ENCODE data around the gene KIAA1671.
A peak's percentile ranks its signal among the peaks of the same experiment; 100 is the strongest.

The KIAA1671 gene

DNA sequence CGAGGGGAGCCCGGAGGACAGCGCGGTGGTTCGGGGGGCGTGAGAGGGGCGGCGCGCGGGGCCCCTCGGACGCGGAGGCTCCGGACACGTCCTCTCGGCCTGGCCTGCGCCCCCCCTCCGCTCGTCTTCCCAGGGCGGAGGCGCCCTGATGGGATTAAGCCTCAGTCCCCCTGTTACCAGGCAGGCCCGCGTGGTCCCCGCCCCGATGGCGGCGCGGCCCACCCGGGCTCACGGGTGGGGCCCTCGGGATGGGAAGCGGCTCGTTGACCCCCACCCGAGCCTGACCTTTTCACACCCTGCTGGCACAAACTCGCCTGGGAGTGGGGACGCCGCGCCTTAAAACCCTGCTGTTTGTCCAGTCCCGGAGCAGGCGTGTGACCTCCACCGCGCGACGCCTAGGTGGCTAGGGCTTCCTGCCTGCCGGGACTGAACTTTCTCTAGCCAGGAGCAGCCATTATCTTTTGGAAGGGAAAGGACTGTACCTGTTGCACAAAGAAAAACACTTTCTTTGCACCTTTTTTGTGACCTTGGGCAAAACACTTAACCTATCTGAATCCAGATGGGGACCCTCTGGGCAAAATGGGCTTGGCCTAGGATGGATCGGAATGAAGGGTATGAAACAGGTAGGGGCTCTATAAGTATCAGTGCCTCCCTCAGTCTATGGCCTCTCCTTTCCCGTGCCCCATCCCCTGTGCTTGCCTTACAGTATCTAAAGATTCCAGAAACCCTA is 1.0 kb downstream of the KIAA1671 start:
- no peak for DNase-seq

DNA sequence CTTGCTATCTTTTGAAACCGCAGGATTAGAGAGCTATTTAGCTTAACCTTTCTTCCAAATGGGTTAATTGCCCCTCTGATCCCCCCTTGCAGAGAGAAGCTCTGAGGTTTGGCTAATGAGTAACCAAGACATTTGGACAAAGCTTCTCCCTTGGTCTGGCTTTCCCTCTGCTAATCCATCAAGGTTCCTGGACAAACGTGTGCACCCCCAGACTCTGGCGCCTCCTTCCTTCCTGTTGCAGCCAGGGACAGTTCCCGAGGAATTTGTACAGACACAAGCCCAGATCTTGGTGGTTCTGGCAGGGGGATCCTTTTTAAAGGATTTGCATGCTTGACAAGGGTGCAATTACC is 1.6 kb downstream of the KIAA1671 start:
- DNase-seq = no peak

- DNase-seq = no peak
Measured at GRCh38 chr22:24954856-24955255, 2.3 kb downstream of the KIAA1671 start.

DNA sequence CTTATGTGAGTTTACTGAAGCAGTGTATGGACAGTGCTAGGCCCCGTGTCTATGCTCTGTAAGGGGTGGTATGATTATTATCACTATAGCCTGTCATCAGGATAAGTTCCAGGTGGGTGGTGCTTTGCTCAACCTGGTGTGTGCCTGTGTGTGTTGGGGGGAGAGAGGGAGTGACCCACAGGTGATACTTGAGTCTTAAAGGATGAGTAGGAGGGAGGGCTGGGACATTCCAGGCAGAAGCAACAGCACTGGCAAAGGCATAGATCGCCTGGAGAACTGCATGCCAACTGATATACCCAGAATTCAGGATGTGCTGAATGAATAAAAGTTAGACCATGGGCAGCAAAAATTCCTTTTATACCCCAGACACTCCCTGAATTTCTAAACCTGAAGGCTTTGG is 4.5 kb downstream of the KIAA1671 start:
- DNase-seq = no peak

DNA sequence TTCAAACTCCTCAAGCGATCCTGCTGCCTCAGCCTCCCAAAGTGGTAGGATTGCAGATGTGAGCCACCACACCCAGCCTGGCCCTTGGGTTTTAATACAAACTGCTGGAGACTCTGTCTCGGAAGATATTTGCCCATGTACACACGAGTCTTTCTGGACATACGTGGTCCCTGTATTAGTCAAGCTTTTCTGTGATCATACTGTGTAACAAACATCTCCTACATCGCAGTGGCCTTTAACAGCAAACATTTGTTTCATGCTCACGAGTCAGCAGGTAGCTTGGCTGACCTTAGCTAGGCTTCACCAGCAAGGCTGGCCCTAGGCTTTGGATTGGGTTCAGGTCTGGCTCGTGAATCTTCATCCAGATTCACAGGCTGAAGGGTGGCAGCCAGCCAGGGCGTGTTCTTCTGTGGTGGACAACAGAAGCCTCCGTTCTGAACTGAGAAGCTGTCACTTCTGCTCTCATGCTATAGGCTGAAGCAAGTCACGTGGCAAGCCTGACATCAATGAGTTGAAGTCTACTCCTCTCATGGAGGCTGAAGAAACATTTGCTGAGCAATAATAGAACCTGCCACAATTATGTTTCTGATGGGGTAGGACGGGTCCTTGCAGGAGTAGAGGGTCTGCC is 8.8 kb downstream of the KIAA1671 start:
- DNase-seq = no peak

DNA sequence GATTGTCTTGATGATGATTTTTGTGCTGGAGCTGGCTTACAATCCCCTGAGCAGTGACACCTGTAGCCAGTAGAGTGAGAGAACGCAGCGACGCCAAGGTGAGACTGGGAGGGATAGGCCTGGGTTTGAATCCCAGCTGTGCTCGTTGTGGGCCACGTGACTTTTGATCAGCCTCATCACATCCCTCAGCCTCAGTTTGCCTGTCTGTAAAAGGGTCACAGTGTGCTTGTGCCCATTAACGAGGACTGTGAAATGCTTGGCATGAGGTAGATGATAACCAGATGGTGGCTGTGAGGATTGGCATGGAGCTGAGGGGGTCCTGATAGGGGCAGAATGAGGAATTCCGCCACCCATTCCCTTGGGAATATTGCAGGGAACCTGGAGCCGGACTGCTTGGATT is 9.6 kb downstream of the KIAA1671 start:
- no peak for DNase-seq

- no peak for DNase-seq
Measured at GRCh38 chr22:24962835-24963234, 10.3 kb downstream of the KIAA1671 start.

DNA sequence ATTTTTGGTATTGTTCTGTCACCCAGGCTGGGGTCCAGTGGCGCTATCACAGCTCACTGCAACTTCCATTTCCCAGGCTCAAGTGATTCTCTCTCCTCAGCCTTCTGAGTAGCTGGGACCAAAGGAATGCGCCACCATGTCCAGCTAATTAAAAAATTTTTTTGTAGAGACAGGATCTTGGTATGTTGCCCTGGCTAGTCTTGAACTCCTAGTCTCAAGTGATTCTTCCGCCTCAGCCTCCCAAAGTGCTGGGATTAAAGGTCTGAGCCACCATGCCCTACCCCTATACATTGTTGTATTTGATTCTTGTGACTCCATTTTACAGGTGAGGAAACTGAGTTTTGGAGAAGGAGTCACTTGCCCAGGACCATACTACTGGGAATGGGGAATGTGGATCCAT is 11.9 kb downstream of the KIAA1671 start:
- DNase-seq = no peak

- peak; percentile 64 for DNase-seq
Measured at GRCh38 chr22:24965822-24966626, 13.5 kb downstream of the KIAA1671 start.

DNA sequence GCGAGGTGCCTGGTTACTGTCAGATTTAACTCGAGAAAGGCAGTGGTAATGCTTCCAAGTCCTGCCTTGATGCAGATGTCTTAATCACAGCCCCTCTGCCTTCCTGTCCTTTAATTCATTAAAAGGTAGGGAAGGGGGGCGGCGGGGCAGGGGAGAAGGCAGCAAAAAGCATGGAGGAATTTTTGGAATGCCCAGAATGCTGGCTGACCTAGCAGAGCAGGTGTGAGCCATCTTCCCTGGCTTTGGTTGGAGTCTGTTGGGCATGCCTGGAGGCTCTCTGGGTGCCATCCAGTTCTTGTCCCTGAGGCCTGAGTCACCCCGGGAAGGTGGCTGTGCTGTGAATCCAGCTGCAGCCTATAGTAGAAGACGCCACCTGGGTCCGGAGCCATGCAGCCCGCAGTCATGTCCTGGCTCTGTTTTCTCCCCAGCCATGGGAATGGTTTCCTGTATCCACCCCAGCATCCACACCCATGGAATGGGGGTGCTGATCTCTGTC is 15.6 kb downstream of the KIAA1671 start:
- no peak for DNase-seq

DNA sequence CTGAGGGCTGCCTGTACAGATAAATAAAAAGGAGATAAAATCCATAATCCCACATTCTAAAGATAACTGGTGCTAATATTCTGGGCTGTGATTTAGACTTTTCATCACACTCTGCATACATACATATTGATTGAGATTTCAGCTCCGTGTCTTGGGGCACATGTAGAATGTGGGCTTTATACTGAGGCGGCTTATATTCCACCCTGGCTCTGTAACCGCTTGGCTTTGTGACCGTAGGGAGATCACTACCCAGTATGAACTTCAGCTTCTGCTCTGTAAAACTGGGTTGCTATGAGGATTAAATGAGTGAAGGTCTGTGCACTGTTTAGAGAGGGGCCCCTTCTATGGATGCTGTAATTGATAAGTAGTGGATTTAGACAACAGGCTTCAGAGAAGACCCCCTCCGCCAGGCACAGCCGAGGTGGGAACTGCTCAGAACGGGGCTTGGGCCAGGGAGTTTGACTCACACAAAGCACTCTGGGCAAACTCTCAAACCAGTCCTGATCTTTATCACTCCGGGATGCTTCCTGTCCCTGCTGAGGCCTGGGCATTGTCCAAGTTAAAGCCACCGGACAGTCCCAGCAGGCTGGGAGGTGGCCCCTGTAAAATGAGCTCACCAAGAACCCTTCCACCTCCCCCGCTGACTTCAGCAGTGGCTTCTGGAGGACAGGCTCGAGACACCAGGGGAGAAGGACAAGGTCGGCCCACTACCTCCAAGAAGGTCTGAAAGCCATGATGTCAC is 17.2 kb downstream of the KIAA1671 start:
- DNase-seq = no peak

GRCh38 chr22:24972369-24972768 is 19.9 kb downstream of the KIAA1671 start:
- no peak for DNase-seq

DNA sequence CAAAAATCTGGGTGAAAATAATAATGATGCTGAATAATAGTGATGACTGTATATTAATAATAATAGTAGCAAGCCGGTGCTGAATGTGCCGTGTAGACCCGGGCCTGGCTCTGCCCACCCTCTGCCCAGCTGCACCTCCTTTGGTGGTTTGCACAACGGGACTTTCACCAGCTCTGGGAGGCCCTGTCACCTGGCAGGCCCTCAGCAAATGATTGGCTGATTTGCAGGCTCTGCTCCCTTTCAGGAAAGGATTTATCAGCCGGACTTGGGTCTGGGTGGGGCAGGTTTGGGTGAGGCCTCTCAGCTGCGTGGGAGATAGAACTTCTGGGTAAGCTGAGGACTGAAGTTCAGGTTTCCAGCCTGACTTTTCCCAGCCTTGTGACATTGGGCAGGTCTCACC is 21.4 kb downstream of the KIAA1671 start:
- DNase-seq = no peak

GRCh38 chr22:24975125-24975640 is 22.7 kb downstream of the KIAA1671 start:
- no peak for DNase-seq

- no peak for DNase-seq
Measured at GRCh38 chr22:24975813-24976341, 23.4 kb downstream of the KIAA1671 start.

DNA sequence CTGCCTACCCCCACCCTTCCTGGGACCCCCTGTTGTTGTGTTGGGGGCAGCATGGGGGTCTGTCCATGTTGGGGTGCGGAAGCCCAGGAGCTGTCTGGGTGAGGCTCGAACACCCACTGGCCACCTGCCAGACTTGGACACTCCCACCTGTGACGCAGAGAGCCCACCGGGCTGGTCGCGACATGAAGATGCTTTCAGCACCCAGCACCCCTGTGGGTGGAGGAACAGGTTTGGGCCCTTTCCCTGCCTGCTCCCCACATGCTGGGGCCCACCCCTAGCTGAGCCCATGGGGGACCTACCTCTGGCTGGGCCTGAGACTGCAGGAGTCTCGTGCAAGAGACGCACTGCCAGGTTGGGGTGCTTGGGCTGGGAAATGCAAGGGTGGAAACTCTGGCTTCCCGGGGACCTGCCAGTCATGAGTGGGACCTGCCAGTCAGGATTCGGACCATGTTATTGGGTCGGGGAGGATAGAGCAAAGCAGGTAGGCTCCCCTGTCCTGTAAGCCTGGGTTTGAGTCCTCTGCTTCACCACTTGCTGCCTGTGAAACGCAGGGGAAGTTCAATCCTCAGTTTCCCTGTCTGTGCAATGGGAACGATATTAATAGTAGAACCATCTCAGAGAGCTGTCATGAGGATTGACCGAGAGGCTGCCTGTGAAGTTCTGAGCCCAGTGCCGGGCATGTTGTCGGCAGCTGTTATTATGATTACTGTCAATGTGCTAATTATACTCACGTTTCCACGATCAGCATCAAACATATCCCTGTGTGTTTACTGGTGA is 24.1 kb downstream of the KIAA1671 start:
- no peak for DNase-seq

- DNase-seq = no peak
Measured at GRCh38 chr22:24977370-24978221, 25.1 kb downstream of the KIAA1671 start.

GRCh38 chr22:24978308-24978707 is 25.8 kb downstream of the KIAA1671 start:
- no peak for DNase-seq

DNA sequence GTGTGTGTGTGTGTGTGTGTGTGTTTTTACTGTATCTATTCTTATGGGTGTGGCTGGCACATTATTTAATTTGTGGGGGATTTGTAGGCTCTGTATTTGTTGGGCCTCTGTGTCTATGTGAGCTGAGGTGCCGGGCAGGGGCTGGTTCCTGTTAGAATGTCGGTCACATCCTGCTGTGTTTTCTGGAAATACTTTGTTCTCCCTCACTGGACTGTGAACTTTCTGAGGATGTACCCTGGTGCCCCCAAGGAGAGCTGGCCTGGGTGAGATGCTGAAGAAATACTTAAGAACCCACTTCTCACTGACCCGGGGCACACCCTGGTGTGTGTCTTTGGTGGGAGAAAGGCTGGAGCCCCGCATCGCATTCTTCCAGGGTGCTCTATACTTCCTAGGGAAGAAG is 28.6 kb downstream of the KIAA1671 start:
- DNase-seq = no peak

DNA sequence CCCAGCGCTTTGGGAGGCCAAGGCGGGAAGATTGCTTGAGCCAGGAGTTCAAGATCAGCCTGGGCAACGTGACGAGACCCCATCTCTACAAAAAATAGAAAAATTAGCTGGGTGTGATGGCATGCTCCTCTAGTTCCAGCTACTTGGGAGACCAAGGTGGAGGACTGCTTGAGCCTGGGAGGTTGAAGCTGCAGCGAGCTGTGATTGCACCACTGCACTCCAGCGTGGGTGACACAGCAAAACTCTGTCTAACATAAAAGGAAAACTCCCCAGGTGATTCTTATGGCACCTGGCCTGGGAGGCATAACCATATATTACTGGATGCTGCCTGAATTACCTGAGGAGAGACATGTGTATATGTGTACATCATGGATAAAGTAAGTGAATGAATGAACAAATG is 29.1 kb downstream of the KIAA1671 start:
- no peak for DNase-seq

Data from NCI-H2029 treated with DMSO at 0.1 percent for 48 hours (cell line).